K562 treated with DMSO at 1 percent for 12 hours (cell line): ENCODE data around the gene MARCHF5. TPM values are rescaled to one million over a fixed set of nuclear protein-coding genes. Genes with fewer than 3 reads are reported as not detected.

Experiments used
- total RNA-seq: library from RNA; unstranded; fragments of 300-600 nt; gene quantifications from 2 replicates; pipeline ENCODE4 v1.2.3, GENCODE V29; 2022; ENCODE audit not compliant: insufficient read depth

Gene MARCHF5
- 10.8 and 34.2 TPM in 2 replicates for total RNA-seq

DNA sequence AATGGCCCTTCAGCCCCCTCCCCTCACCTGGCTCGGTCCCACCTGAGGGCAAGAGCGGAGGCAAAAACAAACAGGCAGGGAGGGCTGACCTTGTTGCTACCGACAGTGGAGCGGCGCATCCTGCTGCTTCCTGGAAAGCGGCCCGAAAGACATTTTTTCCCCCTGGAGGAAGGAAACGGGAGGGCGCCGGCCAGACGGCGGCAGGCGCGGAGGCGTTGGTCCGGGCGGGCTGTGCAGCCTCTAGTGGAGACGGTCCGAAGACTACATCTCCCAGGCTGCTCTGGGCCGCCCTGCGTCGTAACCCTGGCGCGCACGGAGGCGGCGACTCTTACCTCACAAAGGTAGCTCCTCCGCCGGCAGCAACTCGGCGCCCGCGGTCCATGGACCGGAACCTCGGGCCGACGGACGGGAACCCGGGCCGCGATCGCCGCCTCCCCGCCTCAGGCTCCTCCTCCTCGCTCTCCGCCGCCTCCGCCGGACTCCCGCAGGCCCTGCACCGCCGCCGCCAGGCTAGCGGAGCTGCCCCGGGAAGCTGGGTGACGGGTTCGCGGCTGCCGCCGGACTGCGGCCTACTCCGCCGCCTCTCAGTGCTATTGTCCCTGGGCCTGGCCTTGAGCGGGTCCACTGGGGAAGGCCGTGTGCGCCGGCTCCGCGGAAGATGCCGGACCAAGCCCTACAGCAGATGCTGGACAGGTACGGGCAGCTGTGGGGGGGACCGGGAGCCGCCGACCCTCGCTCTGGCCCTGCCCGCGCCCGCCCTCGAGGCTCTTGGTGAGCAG lies at the start of gene MARCHF5, which contains the start of gene CPEB3:
MARCHF5 (plus strand) TSS at position 331 of the 779 bp plus-strand sequence; CDS start at position 659, 328 bp downstream.
CPEB3 (minus strand) TSS at position 242 of the 779 bp plus-strand sequence. CDS start 50,728 bp downstream, outside the sequence.

Other genes with a start within 250 kb of the MARCHF5 start
- gene CPEB3, start 89 bp upstream of the MARCHF5 start, total RNA-seq = 0.39 and 1.8 TPM in 2 replicates